Endometrial microvascular endothelial cells (primary cell): Measurements from ENCODE around the gene APOBEC3B. TPM values are rescaled to one million over a fixed set of nuclear protein-coding genes. Genes with fewer than 3 reads are reported as not detected.
"Not testable (repeated sequence)": the region's sequence is repeated elsewhere in the genome, so short reads cannot be mapped to it uniquely, and the experiment has no call there.

ENCODE experiments used
- in situ Hi-C: cut with HindIII; loops from 2 replicates; pipeline ENCODE4 v1.10.0; 2017; ENCODE audit warnings: low sequenced_read_pairs, low pct_unique_long_range_greater_than_20kb; ENCODE audit errors: inconsistent ontology term
- total RNA-seq: library from RNA; depleted of rRNA; stranded (reverse); fragments of >200 nt; gene quantifications from one replicate; pipeline ENCODE4 v1.2.3, GENCODE V29; 2015; ENCODE audit errors: inconsistent ontology term

The APOBEC3B gene
- total RNA-seq, 1 donor from 2014 or later, result 15.1 TPM

DNA sequence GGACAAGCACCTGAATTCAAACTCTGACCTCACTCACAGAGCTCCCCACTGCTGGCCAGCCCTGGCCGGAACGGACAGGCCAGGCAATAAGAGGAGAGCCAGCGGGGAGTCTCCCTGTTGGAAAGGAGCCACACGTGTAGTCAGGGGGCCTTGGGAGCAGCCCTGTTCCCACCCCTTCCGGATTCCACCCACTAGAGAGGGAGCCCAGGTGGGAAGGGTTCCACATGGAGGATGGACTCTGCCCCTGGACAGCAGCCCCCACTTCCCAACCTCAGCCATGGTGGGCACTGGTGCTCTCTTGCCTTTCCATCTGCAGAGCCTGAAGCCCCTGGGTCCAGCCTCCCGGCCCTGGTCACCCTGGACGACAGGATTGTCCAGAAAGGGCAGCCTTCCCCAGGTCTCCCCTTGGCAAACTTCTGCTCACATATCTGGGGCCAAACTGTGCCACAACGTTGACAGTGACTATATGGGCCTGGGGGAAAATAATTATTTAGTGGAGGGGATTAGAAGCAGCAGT is 32.2 kb upstream of the APOBEC3B start:
- in situ Hi-C loops, result no loop called here

- in situ Hi-C loops, result no loop called here
Observed at GRCh38 chr22:38950527-38951295, 31.4 kb upstream of the APOBEC3B start.

- in situ Hi-C loops, result no loop called here
Observed at GRCh38 chr22:38951734-38952133, 30.4 kb upstream of the APOBEC3B start.

- in situ Hi-C loops, result no loop called here
Observed at GRCh38 chr22:38952281-38952993, 29.7 kb upstream of the APOBEC3B start.

DNA sequence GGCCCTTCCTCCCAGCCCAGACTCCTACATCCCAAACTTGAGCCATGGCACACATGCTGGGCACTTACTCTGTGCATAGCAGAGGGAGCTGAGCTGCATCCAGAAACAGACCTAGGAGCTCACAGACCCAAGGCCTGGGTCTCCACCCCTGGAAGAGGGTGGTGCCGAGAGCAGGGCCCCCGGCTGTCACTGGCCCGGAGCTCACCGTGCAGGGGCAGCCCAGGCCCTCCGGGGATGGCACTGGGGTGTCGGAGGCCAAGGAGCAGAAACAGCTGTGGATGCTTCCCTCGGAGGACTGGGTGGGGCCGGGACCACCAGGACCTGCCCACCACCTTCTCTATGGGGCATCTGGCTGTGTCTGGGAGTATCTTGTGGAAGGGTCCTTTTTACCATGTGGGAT is 29.1 kb upstream of the APOBEC3B start:
- in situ Hi-C loops, result no loop called here

GRCh38 chr22:38953577-38954413 is 28.4 kb upstream of the APOBEC3B start:
- in situ Hi-C loops, result no loop called here

- in situ Hi-C loops, result no loop called here
Observed at GRCh38 chr22:38954414-38955043, 27.6 kb upstream of the APOBEC3B start.

- in situ Hi-C loops, result no loop called here
Observed at GRCh38 chr22:38955250-38955905, 26.8 kb upstream of the APOBEC3B start.

DNA sequence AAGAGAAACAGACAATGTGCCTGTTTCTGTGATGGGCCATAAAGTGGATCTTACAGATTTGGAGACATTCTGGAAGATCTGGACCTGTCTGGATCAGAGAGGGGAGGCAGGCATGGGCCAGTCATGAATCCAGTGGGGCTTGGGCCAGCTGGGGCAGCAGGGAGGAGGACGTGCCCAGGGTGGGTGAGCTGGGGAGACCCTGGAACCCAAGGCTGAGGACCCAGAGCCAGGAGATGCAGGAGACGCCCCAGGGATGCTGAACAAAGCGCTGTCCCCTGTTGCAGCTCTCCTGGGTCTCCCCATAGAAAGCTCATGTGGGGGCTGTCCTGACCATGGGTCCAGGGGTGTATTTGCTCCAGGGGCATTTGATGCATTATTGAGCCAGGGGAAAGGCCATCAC is 26.2 kb upstream of the APOBEC3B start:
- in situ Hi-C loops, result no loop called here

DNA sequence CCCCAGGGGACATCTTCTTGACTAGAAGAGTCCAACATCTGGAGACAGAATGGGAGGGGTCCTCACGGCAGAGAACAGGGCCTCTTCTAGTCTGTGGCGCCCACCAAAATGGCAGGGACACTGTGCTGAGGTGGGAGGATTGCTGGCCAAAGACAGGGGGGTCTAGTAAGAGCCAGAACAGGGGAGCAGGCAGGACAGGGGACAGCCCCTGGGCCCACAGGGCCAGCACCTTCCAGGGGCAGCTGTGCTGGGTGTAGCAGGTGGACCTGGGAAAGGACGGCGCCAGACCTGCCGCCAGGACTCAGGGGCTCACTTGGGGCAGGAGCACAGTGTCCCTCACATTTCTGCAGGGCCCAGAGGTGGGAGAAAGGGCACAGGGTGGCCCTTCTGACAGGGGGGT is 25.6 kb upstream of the APOBEC3B start:
- in situ Hi-C loops, result no loop called here

DNA sequence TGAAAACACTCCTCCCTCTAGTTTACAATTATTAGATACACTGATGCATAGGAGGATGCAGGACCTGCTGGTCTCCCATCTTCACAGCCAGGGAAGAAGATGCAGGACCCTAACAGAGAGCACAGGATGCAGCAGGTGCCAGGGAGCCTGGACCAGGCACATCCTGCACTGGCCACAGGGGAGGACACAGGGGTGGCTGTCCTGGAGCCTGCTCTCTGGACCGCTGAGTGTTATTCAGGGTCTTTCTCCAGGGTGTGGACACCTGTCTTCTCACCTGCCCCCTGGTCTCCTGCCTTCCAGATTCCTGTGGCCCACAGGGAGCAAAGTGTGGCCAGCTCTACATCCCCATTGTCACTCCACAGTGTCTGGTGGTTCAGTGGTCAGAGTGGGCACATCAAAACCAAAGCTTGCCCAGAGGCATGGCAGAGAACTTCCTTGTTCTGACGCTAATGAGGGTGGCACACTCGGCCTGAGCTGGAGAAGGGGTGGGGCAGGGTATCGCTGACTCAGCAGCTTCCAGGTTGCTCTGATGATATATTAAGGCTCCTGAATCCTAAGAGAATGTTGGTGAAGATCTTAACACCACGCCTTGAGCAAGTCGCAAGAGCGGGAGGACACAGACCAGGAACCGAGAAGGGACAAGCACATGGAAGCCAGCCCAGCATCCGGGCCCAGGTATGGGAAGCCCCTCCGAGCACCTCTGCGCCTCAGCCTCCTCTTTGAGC is 24.9 kb upstream of the APOBEC3B start, which contains the start of gene APOBEC3A:
Gene APOBEC3A (plus strand): TSS at position 564 of the 725 bp plus-strand sequence. CDS start 83 bp downstream, at position 647.
- in situ Hi-C loops, result no loop called here

DNA sequence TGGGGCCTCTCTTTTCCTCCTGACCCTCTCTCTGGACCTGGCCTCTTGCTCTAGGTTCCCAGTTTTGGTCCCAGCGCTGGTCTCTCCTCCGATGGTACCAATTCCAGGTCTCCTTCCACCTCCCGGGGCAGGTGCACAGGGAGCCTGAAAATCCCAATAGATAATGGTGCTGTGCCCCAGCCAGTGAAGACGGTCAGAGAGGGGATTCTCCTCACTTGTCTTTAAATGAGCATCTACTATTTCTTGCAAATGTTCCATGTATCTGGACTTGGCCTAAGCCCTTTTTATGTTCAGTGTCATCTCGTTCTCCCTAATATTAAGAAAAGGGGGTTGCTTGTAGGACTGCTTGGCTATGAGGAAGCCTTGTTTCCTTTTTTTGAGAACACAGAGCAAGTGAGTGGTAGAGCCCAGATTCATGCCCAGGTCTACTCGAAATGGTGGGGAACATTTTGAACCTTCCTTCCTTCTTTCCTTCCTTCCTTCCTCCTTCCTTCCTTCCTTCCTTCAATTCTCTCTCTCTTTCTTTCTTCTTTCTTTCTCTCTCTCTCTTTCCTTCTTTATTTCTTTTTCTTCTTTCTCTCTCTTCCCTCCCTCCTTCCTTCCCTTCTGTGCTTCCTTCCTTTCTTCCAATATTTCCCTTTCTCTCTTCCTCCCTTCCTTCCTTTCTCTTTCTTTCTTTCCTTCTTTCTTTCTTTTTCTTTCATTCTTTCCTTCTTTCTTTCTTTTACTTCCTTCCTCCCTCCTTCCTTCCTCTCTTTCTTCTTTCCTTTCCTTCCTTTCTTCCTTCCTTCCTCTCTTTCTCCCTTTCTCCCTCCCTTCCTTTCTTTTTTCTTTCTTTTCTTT is 24.1 kb upstream of the APOBEC3B start:
- in situ Hi-C loops, result no loop called here

GRCh38 chr22:38958651-38958943 is 23.6 kb upstream of the APOBEC3B start:
- in situ Hi-C loops, result not testable (repeated sequence)

GRCh38 chr22:38959590-38959989 is 22.6 kb upstream of the APOBEC3B start:
- in situ Hi-C loops, result no loop called here

DNA sequence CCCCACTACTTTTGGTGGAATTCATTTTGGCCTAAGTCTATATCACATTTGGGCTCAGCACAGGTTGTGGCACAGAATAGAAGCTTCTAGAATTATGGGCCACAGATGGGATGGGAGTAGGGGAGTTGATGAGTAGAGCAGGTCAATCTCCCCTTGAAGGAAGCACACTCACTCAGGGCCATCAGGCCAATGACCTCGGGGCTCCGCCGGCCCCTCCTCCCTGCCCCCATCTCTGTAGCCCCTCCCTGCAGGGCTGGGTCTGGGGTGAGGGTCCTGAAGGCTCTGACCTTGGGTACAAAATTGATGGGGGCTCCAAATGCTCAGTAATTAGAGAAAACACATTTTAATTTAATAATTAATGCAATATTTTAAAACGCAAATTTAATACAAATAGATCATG is 21.5 kb upstream of the APOBEC3B start:
- in situ Hi-C loops, result not testable (repeated sequence)

- in situ Hi-C loops, result not testable (repeated sequence)
Observed at GRCh38 chr22:38963291-38963738, 18.8 kb upstream of the APOBEC3B start.

GRCh38 chr22:38963872-38964271 is 18.3 kb upstream of the APOBEC3B start:
- in situ Hi-C loops, result no loop called here
